Measurements from ENCODE around the gene IRF2BP2. TPM values are rescaled to one million over a fixed set of nuclear protein-coding genes. Genes with fewer than 3 reads are reported as not detected.

IRF2BP2 gene
- total and polyA plus RNA-seq, 2 of the 13 experiments (the other 11 are each of a cell fraction or from before 2014, with no cell fraction given), result 140 to 147 TPM

GRCh38 chr1:234603221-234604204, 6.5 kb downstream of the IRF2BP2 start (continued):
- TF ChIP-seq GMEB1 (CRISPR knock-in tag; IDR thresholded peaks at IDR 0.05; ENCODE audit: borderline replicate concordance) (no peak), ZIK1 (CRISPR knock-in tag; IDR thresholded peaks at IDR 0.05; ENCODE audit: borderline replicate concordance, low read depth) (no peak), SIN3A (IDR thresholded peaks at IDR 0.05; ENCODE audit: borderline replicate concordance, low read depth, low read length) (0 out of 2 replicates have a peak, but pooled peaks have one; percentile 24), MTERF4 (CRISPR knock-in tag; IDR thresholded peaks at IDR 0.05) (no peak), ZBTB3 (CRISPR knock-in tag; IDR thresholded peaks at IDR 0.05; ENCODE audit: borderline replicate concordance, low read depth) (0 out of 2 replicates have a peak, but pooled peaks have one; percentile 28), KLF9 (CRISPR knock-in tag; IDR thresholded peaks at IDR 0.05; ENCODE audit: low read depth) (no peak), ISX (CRISPR knock-in tag; conservative IDR thresholded peaks at IDR 0.05) (no peak), SMARCE1 (IDR thresholded peaks at IDR 0.05; ENCODE audit: borderline replicate concordance) (no peak), ATF6 (CRISPR knock-in tag; conservative IDR thresholded peaks at IDR 0.05) (no peak), IKZF4 (CRISPR knock-in tag; IDR thresholded peaks at IDR 0.05; ENCODE audit: borderline replicate concordance, low read depth, not compliant biosample characterization) (no peak), RFX1 (IDR thresholded peaks at IDR 0.05) (no peak), GATA4 (IDR thresholded peaks at IDR 0.05; ENCODE audit: borderline replicate concordance, low read depth) (peak; percentile 49; the same call in 1 of the 2 replicates), THAP11 (CRISPR knock-in tag; IDR thresholded peaks at IDR 0.05) (no peak), HNF4A (CRISPR knock-in tag; IDR thresholded peaks at IDR 0.05) (peak; percentile 47; the same call in 1 of the 2 replicates), PAXIP1 (CRISPR knock-in tag; conservative IDR thresholded peaks at IDR 0.05) (peak; percentile 36; the same call in 1 of the 2 replicates), SKIL (CRISPR knock-in tag; IDR thresholded peaks at IDR 0.05; ENCODE audit: borderline replicate concordance) (no peak), ZSCAN22 (CRISPR knock-in tag; IDR thresholded peaks at IDR 0.05) (no peak)

Measured in HepG2 (cell line).